GM18868 (cell line): Measurements from ENCODE around the gene PTPRE.

ENCODE experiments used
- ATAC-seq: cut with Tn5 transposase; IDR thresholded peaks from one replicate; pipeline ENCODE4 v1.9.1; 2021; ENCODE audit warnings: mild to moderate bottlenecking, moderate library complexity; ENCODE audit not compliant: unreplicated experiment

The PTPRE gene

GRCh38 chr10:128042131-128042610, 135.3 kb downstream of the PTPRE start:
- ATAC-seq = no peak

GRCh38 chr10:128043259-128044045, 136.5 kb downstream of the PTPRE start:
- no peak for ATAC-seq

GRCh38 chr10:128044186-128044585, 137.3 kb downstream of the PTPRE start:
- no peak for ATAC-seq

GRCh38 chr10:128044961-128045832, 138.3 kb downstream of the PTPRE start:
- no peak for ATAC-seq

GRCh38 chr10:128045833-128046120, 138.9 kb downstream of the PTPRE start:
- no peak for ATAC-seq

- ATAC-seq = no peak
These were observed 139.5 kb downstream of the PTPRE start for GRCh38 chr10:128046156-128046952.

GRCh38 chr10:128046953-128047290, 140.0 kb downstream of the PTPRE start:
- peak; percentile 0 for ATAC-seq

GRCh38 chr10:128047351-128047750, 140.4 kb downstream of the PTPRE start:
- ATAC-seq = peak; percentile 98

GRCh38 chr10:128047991-128048818, 141.3 kb downstream of the PTPRE start:
- peak; percentile 23 for ATAC-seq

- no peak for ATAC-seq
These were observed 141.9 kb downstream of the PTPRE start for GRCh38 chr10:128048819-128049210.

GRCh38 chr10:128049226-128050120, 142.6 kb downstream of the PTPRE start:
- ATAC-seq = no peak

GRCh38 chr10:128050121-128050516, 143.2 kb downstream of the PTPRE start:
- ATAC-seq = no peak

GRCh38 chr10:128050936-128051335, 144.0 kb downstream of the PTPRE start:
- no peak for ATAC-seq

GRCh38 chr10:128051548-128051947, 144.6 kb downstream of the PTPRE start:
- no peak for ATAC-seq

GRCh38 chr10:128052696-128053095, 145.8 kb downstream of the PTPRE start:
- ATAC-seq = no peak

- no peak for ATAC-seq
These were observed 146.5 kb downstream of the PTPRE start for GRCh38 chr10:128053356-128053755.

GRCh38 chr10:128054163-128054970, 147.5 kb downstream of the PTPRE start:
- no peak for ATAC-seq

- no peak for ATAC-seq
These were observed 148.4 kb downstream of the PTPRE start for GRCh38 chr10:128055061-128055868.
